GM12891 (cell line): ENCODE results near the gene SNCA.

Experiments
- PAX5 ChIP-seq: IDR thresholded peaks from 2 replicates; pipeline ENCODE4 v1.6.1; 2011; ENCODE audit warnings: low read length, moderate library complexity, mild to moderate bottlenecking; ENCODE audit not compliant: insufficient read depth, severe bottlenecking
- POLR2A ChIP-seq: IDR thresholded peaks from 2 replicates; pipeline ENCODE4 v1.6.1; 2011; ENCODE audit warnings: low read depth, low read length, control low read depth
- POLR2AphosphoS5 ChIP-seq: IDR thresholded peaks from 2 replicates; pipeline ENCODE4 v1.6.1; 2011; ENCODE audit warnings: low read depth, low read length, control low read depth
- SPI1 ChIP-seq: IDR thresholded peaks from 2 replicates; pipeline ENCODE4 v1.6.1; 2011; ENCODE audit warnings: low read depth, low read length, control low read depth
- TAF1 ChIP-seq: IDR thresholded peaks from 2 replicates; pipeline ENCODE4 v1.6.1; 2011; ENCODE audit warnings: low read depth, low read length, control low read depth

GRCh38 chr4:89715631-89716030, 121.3 kb downstream of the SNCA start:
- TF ChIP-seq POLR2A (no peak), POLR2AphosphoS5 (no peak), SPI1 (no peak), PAX5 (no peak), TAF1 (no peak)
